Esophagus squamous epithelium (tissue), 4 donors: ENCODE data around the gene SZT2.

Experiments
- POLR2A ChIP-seq, 4 donors: fragments of 450-650 bp; IDR thresholded peaks; one replicate each; pipeline ENCODE4 v1.6.1; 2017; ENCODE audit warnings: antibody characterized with exemption in 4 of 4, mild to moderate bottlenecking in 4 of 4, moderate library complexity in 3 of 4
- TF ChIP-seq, protein P1 (sequence below), 6 experiments: fragments of 450-650 bp in 4 of 6; fragments of 200-600 bp in 2 of 6; sonication (generic) in 2 of 6; IDR thresholded peaks; one replicate each; pipeline ENCODE4 v1.5.1; 2016 to 2019; ENCODE audit warnings: antibody characterized with exemption in 6 of 6, mild to moderate bottlenecking in 4 of 6, moderate library complexity in 4 of 6

DNA sequence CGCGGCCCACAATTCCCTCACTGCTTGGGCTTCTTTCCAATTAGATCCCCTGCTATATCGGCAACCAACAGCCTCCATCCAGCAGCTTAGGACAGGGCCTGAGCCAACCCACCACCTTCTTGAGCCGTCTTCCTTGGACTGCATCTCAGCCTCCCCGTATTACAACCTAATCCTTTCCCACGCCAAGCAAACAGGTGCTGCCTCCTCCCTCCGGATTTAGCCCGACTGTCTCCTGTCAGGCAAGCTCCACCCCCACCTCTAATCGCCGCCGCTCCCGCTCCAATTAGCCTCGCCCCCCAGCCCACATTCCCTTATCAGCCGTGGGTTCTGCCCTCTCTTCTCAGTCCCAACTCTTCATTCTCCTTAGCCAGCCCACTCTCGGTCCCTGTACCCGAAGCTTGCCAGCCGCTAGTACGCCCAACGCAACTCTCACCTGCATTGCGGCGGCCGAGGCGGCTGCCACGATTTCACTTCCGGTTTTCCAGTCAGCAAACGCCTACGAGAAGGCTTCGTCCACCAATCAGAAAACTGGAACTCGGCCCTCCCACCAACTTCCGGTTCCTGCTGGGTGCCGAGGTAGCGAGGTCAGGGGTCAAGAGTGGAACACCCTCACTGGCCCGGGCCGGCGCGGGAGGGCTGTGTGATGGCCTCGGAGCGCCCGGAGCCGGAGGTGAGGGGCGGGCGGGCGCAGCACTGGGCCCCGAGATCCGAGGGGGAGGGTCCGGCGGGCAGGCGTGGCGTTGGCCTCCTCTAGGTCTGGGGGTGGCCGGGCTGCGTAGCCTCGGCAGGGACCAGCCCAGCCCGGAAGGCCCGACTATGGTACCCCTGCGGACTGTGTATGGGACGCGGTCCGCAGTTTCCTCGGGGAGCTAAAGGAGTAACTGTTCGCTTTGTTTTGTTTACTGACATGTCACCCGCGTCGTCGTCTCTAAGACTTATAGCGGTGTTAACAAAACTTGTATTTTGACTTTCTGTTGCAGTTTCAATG lies at the start of gene SZT2, which contains the start of gene MED8:
- TF ChIP-seq, protein P1, sequence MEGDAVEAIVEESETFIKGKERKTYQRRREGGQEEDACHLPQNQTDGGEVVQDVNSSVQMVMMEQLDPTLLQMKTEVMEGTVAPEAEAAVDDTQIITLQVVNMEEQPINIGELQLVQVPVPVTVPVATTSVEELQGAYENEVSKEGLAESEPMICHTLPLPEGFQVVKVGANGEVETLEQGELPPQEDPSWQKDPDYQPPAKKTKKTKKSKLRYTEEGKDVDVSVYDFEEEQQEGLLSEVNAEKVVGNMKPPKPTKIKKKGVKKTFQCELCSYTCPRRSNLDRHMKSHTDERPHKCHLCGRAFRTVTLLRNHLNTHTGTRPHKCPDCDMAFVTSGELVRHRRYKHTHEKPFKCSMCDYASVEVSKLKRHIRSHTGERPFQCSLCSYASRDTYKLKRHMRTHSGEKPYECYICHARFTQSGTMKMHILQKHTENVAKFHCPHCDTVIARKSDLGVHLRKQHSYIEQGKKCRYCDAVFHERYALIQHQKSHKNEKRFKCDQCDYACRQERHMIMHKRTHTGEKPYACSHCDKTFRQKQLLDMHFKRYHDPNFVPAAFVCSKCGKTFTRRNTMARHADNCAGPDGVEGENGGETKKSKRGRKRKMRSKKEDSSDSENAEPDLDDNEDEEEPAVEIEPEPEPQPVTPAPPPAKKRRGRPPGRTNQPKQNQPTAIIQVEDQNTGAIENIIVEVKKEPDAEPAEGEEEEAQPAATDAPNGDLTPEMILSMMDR (IDR thresholded peaks at IDR 0.05) = peak in 1 of 6 experiments; percentile 4
- peak in 3 of 4 donors; percentile 27 to 84 (median 74) for TF ChIP-seq POLR2A (IDR thresholded peaks at IDR 0.05)
